C4-2B (cell line): Measurements from ENCODE around the gene NEURL2.

Source experiments
- H3K27ac ChIP-seq: fragments of 450-650 bp; 2 replicates; pipeline ENCODE4 v1.5.1; 2017
- ZFX ChIP-seq: fragments of 450-650 bp; IDR thresholded peaks from 2 replicates; pipeline ENCODE4 v1.6.1; 2017
- TF ChIP-seq, protein P1 (sequence below): fragments of 450-650 bp; conservative IDR thresholded peaks from 2 replicates; pipeline ENCODE4 v1.5.1; 2017; ENCODE audit warnings: mild to moderate bottlenecking

NEURL2 gene, protein sequence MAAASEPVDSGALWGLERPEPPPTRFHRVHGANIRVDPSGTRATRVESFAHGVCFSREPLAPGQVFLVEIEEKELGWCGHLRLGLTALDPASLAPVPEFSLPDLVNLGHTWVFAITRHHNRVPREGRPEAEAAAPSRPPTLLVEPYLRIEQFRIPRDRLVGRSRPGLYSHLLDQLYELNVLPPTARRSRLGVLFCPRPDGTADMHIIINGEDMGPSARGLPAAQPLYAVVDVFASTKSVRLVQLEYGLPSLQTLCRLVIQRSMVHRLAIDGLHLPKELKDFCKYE

DNA sequence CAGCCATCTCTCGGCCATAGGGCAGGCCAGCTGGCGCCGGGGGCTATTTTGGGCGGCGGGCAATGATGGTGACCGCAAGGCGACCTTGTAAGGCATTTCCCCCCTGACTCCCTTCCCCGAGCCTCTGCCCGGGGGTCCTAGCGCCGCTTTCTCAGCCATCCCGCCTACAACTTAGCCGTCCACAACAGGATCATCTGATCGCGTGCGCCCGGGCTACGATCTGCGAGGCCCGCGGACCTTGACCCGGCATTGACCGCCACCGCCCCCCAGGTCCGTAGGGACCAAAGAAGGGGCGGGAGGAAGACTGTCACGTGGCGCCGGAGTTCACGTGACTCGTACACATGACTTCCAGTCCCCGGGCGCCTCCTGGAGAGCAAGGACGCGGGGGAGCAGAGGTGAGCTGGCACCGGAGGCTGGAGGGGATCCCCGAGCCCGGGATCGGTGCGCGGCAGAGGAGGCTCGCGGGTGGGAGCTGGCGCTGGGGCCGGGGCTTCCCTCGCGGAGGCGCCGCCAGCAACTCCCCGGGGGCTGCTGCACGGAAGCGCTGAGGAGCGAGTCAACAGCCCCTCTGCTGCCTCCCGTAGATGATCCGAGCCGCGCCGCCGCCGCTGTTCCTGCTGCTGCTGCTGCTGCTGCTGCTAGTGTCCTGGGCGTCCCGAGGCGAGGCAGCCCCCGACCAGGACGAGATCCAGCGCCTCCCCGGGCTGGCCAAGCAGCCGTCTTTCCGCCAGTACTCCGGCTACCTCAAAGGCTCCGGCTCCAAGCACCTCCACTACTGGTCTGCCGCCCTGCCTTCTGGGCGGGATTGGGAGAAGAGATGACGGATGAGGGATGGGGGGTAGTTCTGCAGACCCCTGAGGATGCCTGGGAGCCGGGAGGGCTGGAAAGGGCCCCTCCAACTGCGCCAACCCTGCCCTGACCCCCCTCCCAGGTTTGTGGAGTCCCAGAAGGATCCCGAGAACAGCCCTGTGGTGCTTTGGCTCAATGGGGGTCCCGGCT, at the start of gene NEURL2, which contains the start of gene CTSA:
NEURL2 (minus strand) TSS at position 224 of the 999 bp plus-strand sequence; CDS start at position 7, 217 bp downstream.
CTSA (plus strand) TSS at position 351 of the 999 bp plus-strand sequence; CDS start at position 585, 234 bp downstream.
- peak within 1 kb of the TSS; percentile 78 for H3K27ac ChIP-seq
- TF ChIP-seq, protein P1, sequence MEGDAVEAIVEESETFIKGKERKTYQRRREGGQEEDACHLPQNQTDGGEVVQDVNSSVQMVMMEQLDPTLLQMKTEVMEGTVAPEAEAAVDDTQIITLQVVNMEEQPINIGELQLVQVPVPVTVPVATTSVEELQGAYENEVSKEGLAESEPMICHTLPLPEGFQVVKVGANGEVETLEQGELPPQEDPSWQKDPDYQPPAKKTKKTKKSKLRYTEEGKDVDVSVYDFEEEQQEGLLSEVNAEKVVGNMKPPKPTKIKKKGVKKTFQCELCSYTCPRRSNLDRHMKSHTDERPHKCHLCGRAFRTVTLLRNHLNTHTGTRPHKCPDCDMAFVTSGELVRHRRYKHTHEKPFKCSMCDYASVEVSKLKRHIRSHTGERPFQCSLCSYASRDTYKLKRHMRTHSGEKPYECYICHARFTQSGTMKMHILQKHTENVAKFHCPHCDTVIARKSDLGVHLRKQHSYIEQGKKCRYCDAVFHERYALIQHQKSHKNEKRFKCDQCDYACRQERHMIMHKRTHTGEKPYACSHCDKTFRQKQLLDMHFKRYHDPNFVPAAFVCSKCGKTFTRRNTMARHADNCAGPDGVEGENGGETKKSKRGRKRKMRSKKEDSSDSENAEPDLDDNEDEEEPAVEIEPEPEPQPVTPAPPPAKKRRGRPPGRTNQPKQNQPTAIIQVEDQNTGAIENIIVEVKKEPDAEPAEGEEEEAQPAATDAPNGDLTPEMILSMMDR = no peak
- no peak for TF ChIP-seq ZFX

DNA sequence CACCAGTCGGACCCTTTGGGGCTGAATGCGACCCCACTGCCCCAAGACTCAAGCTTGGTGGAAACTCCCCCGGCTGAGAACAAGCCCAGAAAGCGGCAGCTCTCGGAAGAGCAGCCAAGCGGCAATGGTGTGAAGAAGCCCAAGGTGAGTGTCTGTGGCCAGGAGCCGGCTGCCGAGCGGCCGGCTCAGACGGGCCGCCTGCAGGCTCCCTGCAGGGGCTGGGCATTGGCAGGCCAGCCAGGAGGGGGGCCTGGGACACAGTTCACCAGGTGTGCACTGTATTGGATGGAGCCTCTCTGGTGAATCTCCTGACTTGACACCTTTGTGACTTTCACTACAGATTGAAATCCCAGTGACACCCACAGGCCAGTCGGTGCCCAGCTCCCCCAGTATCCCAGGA, 49.5 kb upstream of the NEURL2 start:
- TF ChIP-seq, protein P1 = no peak
- TF ChIP-seq ZFX = no peak
- H3K27ac ChIP-seq = no peak overlapping the region

DNA sequence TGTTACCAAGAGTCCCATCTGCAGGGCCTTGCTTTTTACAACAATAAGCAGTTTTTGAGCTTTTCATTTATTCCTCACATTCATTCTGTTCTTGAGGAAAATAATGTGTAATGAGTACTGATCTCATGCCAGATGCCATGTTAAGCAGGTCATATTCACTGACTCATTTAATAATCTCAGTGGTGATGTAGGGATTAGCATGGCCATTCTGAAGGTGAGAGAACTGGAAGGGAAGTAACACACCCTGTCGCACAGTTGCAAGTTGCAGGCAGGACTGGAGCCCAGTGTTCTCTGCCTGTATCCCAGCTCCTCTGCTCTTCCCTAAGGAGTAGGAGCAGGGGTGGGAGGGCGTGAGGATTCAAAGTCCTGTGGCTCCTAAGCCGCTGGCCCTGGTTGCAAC, 49.0 kb upstream of the NEURL2 start:
- H3K27ac ChIP-seq = no peak overlapping the region
- TF ChIP-seq ZFX = no peak
- TF ChIP-seq, protein P1 = no peak

DNA sequence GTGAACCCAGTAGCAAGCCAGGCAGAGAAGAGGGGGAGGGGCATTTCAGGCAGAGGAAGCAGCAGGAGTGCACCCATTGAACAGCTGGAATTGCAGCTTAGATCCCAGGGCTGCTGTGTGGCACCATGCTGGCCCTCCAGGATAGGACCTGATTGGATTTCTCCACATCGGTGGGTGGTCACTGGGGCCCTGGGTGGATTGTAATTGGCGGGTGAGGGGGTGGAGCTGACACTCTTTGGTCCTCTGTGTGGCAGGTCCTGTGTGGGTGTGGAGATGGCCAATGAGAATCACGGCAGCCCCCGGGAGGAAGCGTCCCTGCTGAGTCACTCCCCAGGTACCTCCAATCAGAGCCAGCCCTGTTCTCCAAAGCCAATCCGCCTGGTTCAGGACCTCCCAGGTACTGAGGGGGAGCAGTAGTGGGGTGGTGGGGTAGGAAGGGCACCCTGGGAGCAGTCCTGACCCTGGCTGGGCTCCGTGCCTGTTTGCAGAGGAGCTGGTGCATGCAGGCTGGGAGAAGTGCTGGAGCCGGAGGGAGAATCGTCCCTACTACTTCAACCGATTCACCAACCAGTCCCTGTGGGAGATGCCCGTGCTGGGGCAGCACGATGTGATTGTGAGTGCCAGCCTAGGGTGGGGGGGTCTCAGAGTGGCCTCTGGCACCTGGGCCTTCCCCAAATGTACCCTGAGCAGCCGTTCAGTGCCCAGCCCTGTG, 47.9 kb upstream of the NEURL2 start:
- H3K27ac ChIP-seq = no peak overlapping the region
- no peak for TF ChIP-seq ZFX
- TF ChIP-seq, protein P1 = no peak

DNA sequence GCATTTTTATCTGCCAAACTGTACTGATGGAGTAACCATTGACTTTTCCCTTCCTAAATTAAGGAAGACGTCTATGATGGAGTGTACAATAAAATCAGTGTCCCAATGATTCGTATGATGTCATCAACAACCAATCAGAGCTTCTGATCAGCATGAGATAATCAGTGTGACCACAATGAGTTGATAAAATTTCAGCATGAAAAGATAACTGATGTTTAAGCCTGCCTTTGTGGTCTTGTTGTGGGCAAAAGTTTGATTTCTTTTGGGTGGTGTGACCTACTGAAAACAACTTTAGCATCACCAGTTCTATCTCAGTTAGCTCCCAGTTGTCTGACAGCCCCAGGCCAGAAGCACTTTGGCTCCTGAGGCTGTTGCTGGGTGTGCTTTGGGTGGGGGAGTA, 46.8 kb upstream of the NEURL2 start:
- no peak overlapping the region for H3K27ac ChIP-seq
- no peak for TF ChIP-seq ZFX
- TF ChIP-seq, protein P1 = no peak

DNA sequence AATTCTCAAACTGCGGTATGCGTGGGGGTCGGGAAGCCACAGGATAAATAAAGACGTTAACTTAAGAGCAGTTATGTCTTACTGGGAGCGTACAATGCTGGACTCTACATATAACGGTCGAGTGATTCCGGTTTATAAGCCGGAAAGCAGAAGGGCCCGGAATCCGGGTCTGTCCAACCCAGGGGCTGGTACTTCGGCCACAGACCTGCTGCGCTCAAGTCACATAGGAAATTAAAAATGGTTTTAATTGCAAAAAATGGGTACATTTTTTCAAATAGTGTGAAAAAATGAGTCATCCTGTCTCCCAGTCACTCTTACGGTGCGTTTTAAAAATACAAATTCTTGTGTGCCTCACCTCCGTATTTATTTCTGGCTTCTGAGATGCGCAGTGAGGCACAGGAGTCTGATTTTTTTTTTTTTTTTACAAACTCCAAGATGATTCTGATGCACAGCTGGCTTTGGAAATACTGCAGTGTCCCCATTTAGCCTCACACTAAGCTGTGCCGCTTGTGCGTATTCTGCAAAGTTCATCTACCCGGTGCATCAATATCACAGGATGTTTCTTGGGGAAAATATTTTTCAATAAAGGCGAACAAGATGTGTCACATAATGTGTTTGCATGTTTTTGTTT, 44.5 kb upstream of the NEURL2 start:
- TF ChIP-seq, protein P1 = no peak
- no peak for TF ChIP-seq ZFX
- H3K27ac ChIP-seq = peak overlapping the region; percentile 99
